Right lobe of liver (tissue), 6 donors: ENCODE data around the gene CAP2. TPM values are rescaled to one million over a fixed set of nuclear protein-coding genes. Genes with fewer than 3 reads are reported as not detected.

ENCODE experiments used
- ATAC-seq, 4 donors: fragments of 200-7000 bp; cut with Tn5 transposase; one replicate each; pipeline ENCODE4 v1.9.1; 2020; ENCODE audit warnings: mild to moderate bottlenecking in 4 of 4, moderate library complexity in 4 of 4
- DNase-seq, 3 donors: peaks; one replicate each; pipeline ENCODE4 v3.0.0-alpha.2; 2020
- H3K27ac ChIP-seq, 3 donors: fragments of 200-600 bp; one replicate each; pipeline ENCODE4 v1.8.0; 2022
- H3K27me3 ChIP-seq, 2 donors: fragments of 200-600 bp; one replicate each; pipeline ENCODE4 v1.8.0; 2022
- H3K36me3 ChIP-seq, 4 donors: fragments of 200-600 bp; sonication (generic) in 1 of 4; one replicate each; pipeline versions ENCODE4 v1.5.1 to v1.8.0; 2017 to 2022; ENCODE audit warnings: control low read depth in 1 of 4
- H3K4me1 ChIP-seq, 4 donors: fragments of 200-600 bp; sonication (generic) in 1 of 4; one replicate each; pipeline versions ENCODE4 v1.5.1 to v1.8.0; 2017 to 2022; ENCODE audit warnings: control low read depth in 1 of 4
- H3K4me3 ChIP-seq, 3 donors: fragments of 200-600 bp; one replicate each; pipeline ENCODE4 v1.8.0; 2022
- H3K9me3 ChIP-seq, 4 donors: fragments of 200-600 bp; sonication (generic) in 1 of 4; one replicate each; pipeline versions ENCODE4 v1.5.1 to v1.8.0; 2017 to 2022; ENCODE audit warnings: control low read depth in 1 of 4
- POLR2A ChIP-seq: fragments of 450-650 bp; IDR thresholded peaks from one replicate; pipeline ENCODE4 v1.6.1; 2017; ENCODE audit warnings: antibody characterized with exemption, mild to moderate bottlenecking
- WGBS: methylation state at CpG from one replicate; pipeline ENCODE4 v1.1.6; 2018; ENCODE audit warnings: low coverage, low lambda C conversion rate; ENCODE audit not compliant: insufficient coverage; ENCODE audit errors: missing lambda C conversion rate; 5-methylcytosine and 5-hydroxymethylcytosine counted together
- intact Hi-C, 2 donors: fragments of 100-400 bp; cut with DNase I; formaldehyde crosslinking; loops; one replicate each; pipeline versions ENCODE4 v1.11.2 to v1.14.1; 2022
- total RNA-seq, 6 experiments: library from RNA; depleted of rRNA in 2 of 6; stranded (reverse); fragments of >200 nt in 2 of 6; fragmentation: NEBNext Ultra II Directional in 3 of 6; extraction: Animal tissue kit (Norgen Biotek cat#: 25700) in 3 of 6; gene quantifications; one replicate each; pipeline versions ENCODE4 v1.1.0 to v1.2.4, GENCODE V29; 2016 to 2023
- TF ChIP-seq, protein P1 (sequence below), 4 donors: fragments of 200-600 bp in 3 of 4; fragments of 450-650 bp in 1 of 4; IDR thresholded peaks; one replicate each; pipeline versions ENCODE4 v1.5.1 to v1.8.0; 2016 to 2022; ENCODE audit warnings: antibody characterized with exemption in 4 of 4, mild to moderate bottlenecking in 2 of 4
- donor health status: DM: no; HTN: yes; CAD: no.
- donor health status: DM: no; HTN: no; CAD: no.
- donor health status: DM: no; HTN: no; CAD: no.
- donor health status: DM: no; HTN: yes; CAD: no.
- donor health status: DM: no; HTN: yes; CAD: no.

The CAP2 gene
- total RNA-seq, 6 experiments from 2014 or later = 2.1 to 7.4 (median 6.1) TPM

DNA sequence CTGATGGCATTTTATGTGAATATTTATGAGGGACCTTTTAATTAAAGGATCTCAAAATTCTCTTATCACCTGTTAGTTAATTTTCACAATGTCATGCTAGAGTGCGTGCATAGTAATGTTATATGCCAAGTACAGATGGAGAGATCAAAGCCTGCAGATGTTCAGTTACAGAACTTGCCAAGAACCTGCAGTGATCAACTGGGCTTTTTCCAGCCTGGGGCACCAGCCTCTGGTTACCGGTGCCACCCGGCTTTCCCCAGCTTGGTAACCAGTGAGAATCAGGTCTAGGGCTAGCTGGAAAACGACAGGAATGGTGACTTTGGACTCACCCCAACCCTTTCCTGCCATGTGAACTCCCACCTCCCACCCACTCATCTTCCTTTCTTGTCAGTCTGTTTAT lies 91.8 kb downstream of the CAP2 start:
- TF ChIP-seq POLR2A = no peak
- TF ChIP-seq, protein P1, sequence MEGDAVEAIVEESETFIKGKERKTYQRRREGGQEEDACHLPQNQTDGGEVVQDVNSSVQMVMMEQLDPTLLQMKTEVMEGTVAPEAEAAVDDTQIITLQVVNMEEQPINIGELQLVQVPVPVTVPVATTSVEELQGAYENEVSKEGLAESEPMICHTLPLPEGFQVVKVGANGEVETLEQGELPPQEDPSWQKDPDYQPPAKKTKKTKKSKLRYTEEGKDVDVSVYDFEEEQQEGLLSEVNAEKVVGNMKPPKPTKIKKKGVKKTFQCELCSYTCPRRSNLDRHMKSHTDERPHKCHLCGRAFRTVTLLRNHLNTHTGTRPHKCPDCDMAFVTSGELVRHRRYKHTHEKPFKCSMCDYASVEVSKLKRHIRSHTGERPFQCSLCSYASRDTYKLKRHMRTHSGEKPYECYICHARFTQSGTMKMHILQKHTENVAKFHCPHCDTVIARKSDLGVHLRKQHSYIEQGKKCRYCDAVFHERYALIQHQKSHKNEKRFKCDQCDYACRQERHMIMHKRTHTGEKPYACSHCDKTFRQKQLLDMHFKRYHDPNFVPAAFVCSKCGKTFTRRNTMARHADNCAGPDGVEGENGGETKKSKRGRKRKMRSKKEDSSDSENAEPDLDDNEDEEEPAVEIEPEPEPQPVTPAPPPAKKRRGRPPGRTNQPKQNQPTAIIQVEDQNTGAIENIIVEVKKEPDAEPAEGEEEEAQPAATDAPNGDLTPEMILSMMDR (IDR thresholded peaks at IDR 0.05) = no peak
- ATAC-seq (no peak), DNase-seq (no peak)
- WGBS = 56% methylated on average over 2 of the region's 4 CpGs
- H3K27me3 ChIP-seq = no peaks in the 10 kb centered on the region
- H3K27ac ChIP-seq = no peak overlapping the region
- no peak overlapping the region for H3K4me3 ChIP-seq
- intact Hi-C loops = no loop called here
- H3K4me1 ChIP-seq = peaks cover 0 to 3% (median 0%) of the 10 kb centered on the region in 4 donors
- no peaks in the 10 kb centered on the region for H3K36me3 ChIP-seq
- H3K9me3 ChIP-seq = no peaks in the 10 kb centered on the region

DNA sequence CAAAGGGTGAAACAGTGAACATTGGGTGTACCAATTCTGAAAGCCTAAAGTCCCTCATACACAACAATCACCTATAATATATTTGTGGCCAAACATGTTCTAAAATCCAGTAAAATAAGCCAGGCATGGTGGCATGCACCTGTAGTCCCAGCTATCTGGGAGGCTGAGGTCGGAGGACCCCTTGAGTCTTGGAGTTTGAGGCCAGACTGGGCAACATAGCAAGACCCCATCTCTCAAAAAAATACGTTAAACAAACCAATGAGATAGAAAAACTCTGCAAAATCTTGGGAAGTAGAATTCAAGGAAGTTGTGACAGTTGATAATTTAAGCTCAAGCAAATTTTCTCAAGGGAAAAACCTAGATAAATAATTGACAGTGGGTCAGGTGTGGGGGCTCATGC lies 92.6 kb downstream of the CAP2 start:
- intact Hi-C loops = no loop called here
- Histone ChIP-seq H3K4me3 (no peak overlapping the region), H3K9me3 (no peaks in the 10 kb centered on the region), H3K36me3 (no peaks in the 10 kb centered on the region), H3K4me1 (peaks cover 0 to 3% (median 0%) of the 10 kb centered on the region in 4 donors), H3K27me3 (no peaks in the 10 kb centered on the region), H3K27ac (no peak overlapping the region)
- TF ChIP-seq, protein P1 (IDR thresholded peaks at IDR 0.05) = no peak
- no peak for TF ChIP-seq POLR2A
- DNase-seq (no peak), ATAC-seq (no peak)
- 76% methylated on average over 2 of the region's 2 CpGs for WGBS

DNA sequence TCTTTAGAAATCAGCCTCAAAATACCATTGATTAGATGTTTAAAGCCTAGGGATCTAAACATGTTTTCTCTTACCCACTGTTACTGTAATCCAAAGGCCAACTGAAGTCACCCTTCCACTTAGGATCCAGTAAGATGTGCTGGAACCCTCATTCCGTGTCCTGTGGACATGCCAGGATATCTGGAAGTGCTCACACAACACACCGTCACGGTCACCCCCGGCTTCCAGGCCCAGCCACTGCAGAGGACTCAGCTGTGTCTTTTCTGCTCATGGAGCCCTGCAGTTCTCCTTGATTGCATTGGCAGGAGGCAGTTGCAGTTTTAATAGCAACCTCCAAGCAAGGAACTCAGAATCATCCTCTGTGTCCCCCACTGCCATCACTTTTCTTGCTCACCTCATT lies 93.3 kb downstream of the CAP2 start:
- Histone ChIP-seq H3K27ac (no peak overlapping the region), H3K4me1 (peaks cover 0 to 2% (median under 1%) of the 10 kb centered on the region in 4 donors), H3K9me3 (no peaks in the 10 kb centered on the region), H3K36me3 (no peaks in the 10 kb centered on the region), H3K27me3 (no peaks in the 10 kb centered on the region), H3K4me3 (no peak overlapping the region)
- WGBS = no CpG with 5 or more reads among the region's 4 CpGs
- intact Hi-C loops = no loop called here
- TF ChIP-seq, protein P1 (IDR thresholded peaks at IDR 0.05) = no peak
- TF ChIP-seq POLR2A = no peak
- ATAC-seq (no peak), DNase-seq (no peak)

- no peak for ATAC-seq
- 63% methylated on average over 2 of the region's 4 CpGs for WGBS
- intact Hi-C loops = no loop called here
These were observed 97.3 kb downstream of the CAP2 start for GRCh38 chr6:17490724-17491123.

More at GRCh38 chr6:17490724-17491123, 97.3 kb downstream of the CAP2 start:
- H3K4me1 ChIP-seq = peaks cover 0 to 9% (median 4%) of the 10 kb centered on the region in 4 donors
- H3K27ac ChIP-seq = no peak overlapping the region
- no peaks in the 10 kb centered on the region for H3K27me3 ChIP-seq
- H3K9me3 ChIP-seq = no peaks in the 10 kb centered on the region
- H3K36me3 ChIP-seq = no peaks in the 10 kb centered on the region
- no peak for DNase-seq
- H3K4me3 ChIP-seq = no peak overlapping the region
- TF ChIP-seq, protein P1 (IDR thresholded peaks at IDR 0.05) = no peak
- no peak for TF ChIP-seq POLR2A
